Measurements from ENCODE around the gene TCIRG1. TPM values are rescaled to one million over a fixed set of nuclear protein-coding genes. Genes with fewer than 3 reads are reported as not detected.
"Not testable (repeated sequence)": the region's sequence is repeated elsewhere in the genome, so short reads cannot be mapped to it uniquely, and the experiment has no call there.

TCIRG1 gene
- total RNA-seq, 2 experiments from 2014 or later = 167 to 175 TPM

- Mint-ChIP-seq H3K4me1 (ENCODE audit: low read depth) (no peaks in the 10 kb centered on the region), H3K36me3 (no peaks in the 10 kb centered on the region), H3K27ac (no peak overlapping the region), H3K9me3 (no peaks in the 10 kb centered on the region), H3K4me3 (no peak overlapping the region), H3K27me3 (no peaks in the 10 kb centered on the region)
- no peak for DNase-seq
- intact Hi-C loops (cut with micrococcal nuclease) = no loop called here
- POLR2A ChIA-PET = no interaction called here
- CTCF ChIA-PET = no interaction called here
These were observed 39.1 kb downstream of the TCIRG1 start for GRCh38 chr11:68077617-68078582.

- H3K27me3 Mint-ChIP-seq = no peaks in the 10 kb centered on the region
- H3K4me1 Mint-ChIP-seq (ENCODE audit: low read depth) = no peaks in the 10 kb centered on the region
- intact Hi-C loops (cut with micrococcal nuclease) = no loop called here
- no peaks in the 10 kb centered on the region for H3K9me3 Mint-ChIP-seq
- POLR2A ChIA-PET = no interaction called here
- H3K4me3 Mint-ChIP-seq = no peak overlapping the region
- no peaks in the 10 kb centered on the region for H3K36me3 Mint-ChIP-seq
- CTCF ChIA-PET = no interaction called here
- DNase-seq = no peak
- no peak overlapping the region for H3K27ac Mint-ChIP-seq
These were observed 42.0 kb downstream of the TCIRG1 start for GRCh38 chr11:68080860-68081259.

- DNase-seq = no peak
- Mint-ChIP-seq H3K4me1 (ENCODE audit: low read depth) (no peaks in the 10 kb centered on the region), H3K27me3 (no peaks in the 10 kb centered on the region), H3K9me3 (no peaks in the 10 kb centered on the region), H3K4me3 (no peak overlapping the region), H3K36me3 (no peaks in the 10 kb centered on the region), H3K27ac (no peak overlapping the region)
- ChIA-PET POLR2A (no interaction called here), CTCF (no interaction called here)
- intact Hi-C loops (cut with micrococcal nuclease) = no loop called here
These were observed 42.9 kb downstream of the TCIRG1 start for GRCh38 chr11:68081691-68082090.

GRCh38 chr11:68082481-68082880 lies 43.7 kb downstream of the TCIRG1 start:
- intact Hi-C loops (cut with micrococcal nuclease) = no loop called here
- H3K9me3 Mint-ChIP-seq = no peaks in the 10 kb centered on the region
- no peak overlapping the region for H3K27ac Mint-ChIP-seq
- H3K4me3 Mint-ChIP-seq = no peak overlapping the region
- POLR2A ChIA-PET = no interaction called here
- CTCF ChIA-PET = no interaction called here
- DNase-seq = no peak
- no peaks in the 10 kb centered on the region for H3K36me3 Mint-ChIP-seq
- no peaks in the 10 kb centered on the region for H3K27me3 Mint-ChIP-seq
- no peaks in the 10 kb centered on the region for H3K4me1 Mint-ChIP-seq (ENCODE audit: low read depth)

GRCh38 chr11:68083517-68083916 lies 44.7 kb downstream of the TCIRG1 start:
- intact Hi-C loops (cut with micrococcal nuclease) = no loop called here
- no peak overlapping the region for H3K27ac Mint-ChIP-seq
- CTCF ChIA-PET = no interaction called here
- no peak overlapping the region for H3K4me3 Mint-ChIP-seq
- no peaks in the 10 kb centered on the region for H3K9me3 Mint-ChIP-seq
- no peaks in the 10 kb centered on the region for H3K27me3 Mint-ChIP-seq
- POLR2A ChIA-PET = no interaction called here
- no peaks in the 10 kb centered on the region for H3K36me3 Mint-ChIP-seq
- no peaks in the 10 kb centered on the region for H3K4me1 Mint-ChIP-seq (ENCODE audit: low read depth)
- DNase-seq = no peak

- Mint-ChIP-seq H3K27me3 (no peaks in the 10 kb centered on the region), H3K36me3 (no peaks in the 10 kb centered on the region), H3K9me3 (no peaks in the 10 kb centered on the region), H3K4me1 (ENCODE audit: low read depth) (no peaks in the 10 kb centered on the region), H3K27ac (no peak overlapping the region), H3K4me3 (no peak overlapping the region)
- ChIA-PET POLR2A (no interaction called here), CTCF (no interaction called here)
- no peak for DNase-seq
- intact Hi-C loops (cut with micrococcal nuclease) = no loop called here
These were observed 50.9 kb downstream of the TCIRG1 start for GRCh38 chr11:68089679-68090078.

- DNase-seq = no peak
- no peaks in the 10 kb centered on the region for H3K9me3 Mint-ChIP-seq
- no peaks in the 10 kb centered on the region for H3K4me1 Mint-ChIP-seq (ENCODE audit: low read depth)
- no peak overlapping the region for H3K4me3 Mint-ChIP-seq
- no peaks in the 10 kb centered on the region for H3K36me3 Mint-ChIP-seq
- CTCF ChIA-PET = no interaction called here
- no peak overlapping the region for H3K27ac Mint-ChIP-seq
- intact Hi-C loops (cut with micrococcal nuclease) = no loop called here
- no peaks in the 10 kb centered on the region for H3K27me3 Mint-ChIP-seq
- POLR2A ChIA-PET = no interaction called here
These were observed 51.5 kb downstream of the TCIRG1 start for GRCh38 chr11:68090287-68090686.

GRCh38 chr11:68090706-68091105 lies 51.9 kb downstream of the TCIRG1 start:
- H3K4me3 Mint-ChIP-seq = no peak overlapping the region
- DNase-seq = no peak
- H3K27me3 Mint-ChIP-seq = no peaks in the 10 kb centered on the region
- no peaks in the 10 kb centered on the region for H3K9me3 Mint-ChIP-seq
- intact Hi-C loops (cut with micrococcal nuclease) = no loop called here
- CTCF ChIA-PET = no interaction called here
- no peaks in the 10 kb centered on the region for H3K4me1 Mint-ChIP-seq (ENCODE audit: low read depth)
- no peaks in the 10 kb centered on the region for H3K36me3 Mint-ChIP-seq
- POLR2A ChIA-PET = no interaction called here
- no peak overlapping the region for H3K27ac Mint-ChIP-seq

GRCh38 chr11:68092411-68092810 lies 53.6 kb downstream of the TCIRG1 start:
- no peaks in the 10 kb centered on the region for H3K27me3 Mint-ChIP-seq
- CTCF ChIA-PET = interaction anchor here (0.6 kb wide), 1 partner anchor 41 kb away, joined by 3 read pairs; no protein-coding TSS in a partner anchor
- no peak for DNase-seq
- intact Hi-C loops (cut with micrococcal nuclease) = no loop called here
- no peak overlapping the region for H3K27ac Mint-ChIP-seq
- no peaks in the 10 kb centered on the region for H3K4me1 Mint-ChIP-seq (ENCODE audit: low read depth)
- H3K36me3 Mint-ChIP-seq = no peaks in the 10 kb centered on the region
- H3K9me3 Mint-ChIP-seq = no peaks in the 10 kb centered on the region
- no peak overlapping the region for H3K4me3 Mint-ChIP-seq
- POLR2A ChIA-PET = no interaction called here

- H3K9me3 Mint-ChIP-seq; POLR2A ChIA-PET; intact Hi-C loops (cut with micrococcal nuclease); DNase-seq; H3K27ac Mint-ChIP-seq; H3K4me3 Mint-ChIP-seq; CTCF ChIA-PET; H3K36me3 Mint-ChIP-seq; H3K4me1 Mint-ChIP-seq (ENCODE audit: low read depth); H3K27me3 Mint-ChIP-seq: not testable (repeated sequence)
These were observed 54.1 kb downstream of the TCIRG1 start for GRCh38 chr11:68092946-68093345.

GRCh38 chr11:68093565-68093964 lies 54.7 kb downstream of the TCIRG1 start:
- no peak for DNase-seq
- no peaks in the 10 kb centered on the region for H3K36me3 Mint-ChIP-seq
- no peak overlapping the region for H3K4me3 Mint-ChIP-seq
- POLR2A ChIA-PET = no interaction called here
- H3K27ac Mint-ChIP-seq = no peak overlapping the region
- H3K27me3 Mint-ChIP-seq = no peaks in the 10 kb centered on the region
- no peaks in the 10 kb centered on the region for H3K4me1 Mint-ChIP-seq (ENCODE audit: low read depth)
- CTCF ChIA-PET = no interaction called here
- intact Hi-C loops (cut with micrococcal nuclease) = no loop called here
- no peaks in the 10 kb centered on the region for H3K9me3 Mint-ChIP-seq

GRCh38 chr11:68096962-68097361 lies 58.1 kb downstream of the TCIRG1 start:
- Mint-ChIP-seq H3K27ac (no peak overlapping the region), H3K9me3 (no peaks in the 10 kb centered on the region), H3K36me3 (no peaks in the 10 kb centered on the region), H3K27me3 (no peaks in the 10 kb centered on the region), H3K4me1 (ENCODE audit: low read depth) (peaks cover 12% of the 10 kb centered on the region), H3K4me3 (no peak overlapping the region)
- no peak for DNase-seq
- ChIA-PET CTCF (no interaction called here), POLR2A (no interaction called here)
- intact Hi-C loops (cut with micrococcal nuclease) = no loop called here

- ChIA-PET CTCF (no interaction called here), POLR2A (no interaction called here)
- DNase-seq = no peak
- Mint-ChIP-seq H3K27ac (no peak overlapping the region), H3K27me3 (no peaks in the 10 kb centered on the region), H3K4me3 (no peak overlapping the region), H3K4me1 (ENCODE audit: low read depth) (peaks cover 12% of the 10 kb centered on the region), H3K36me3 (no peaks in the 10 kb centered on the region), H3K9me3 (no peaks in the 10 kb centered on the region)
- intact Hi-C loops (cut with micrococcal nuclease) = no loop called here
These were observed 60.2 kb downstream of the TCIRG1 start for GRCh38 chr11:68099057-68099456.

Data from activated CD4-positive, alpha-beta memory T cell treated with anti-CD3 and anti-CD28 coated beads for 36 hours (primary cell).